LNCAP (cell line): Measurements from ENCODE around the gene SERPINE2.

ENCODE experiments used
- TF ChIP-seq, protein P1 (sequence below): fragments of 450-650 bp; IDR thresholded peaks from 2 replicates; pipeline ENCODE4 v1.5.1; 2017; ENCODE audit warnings: mild to moderate bottlenecking

Gene SERPINE2

DNA sequence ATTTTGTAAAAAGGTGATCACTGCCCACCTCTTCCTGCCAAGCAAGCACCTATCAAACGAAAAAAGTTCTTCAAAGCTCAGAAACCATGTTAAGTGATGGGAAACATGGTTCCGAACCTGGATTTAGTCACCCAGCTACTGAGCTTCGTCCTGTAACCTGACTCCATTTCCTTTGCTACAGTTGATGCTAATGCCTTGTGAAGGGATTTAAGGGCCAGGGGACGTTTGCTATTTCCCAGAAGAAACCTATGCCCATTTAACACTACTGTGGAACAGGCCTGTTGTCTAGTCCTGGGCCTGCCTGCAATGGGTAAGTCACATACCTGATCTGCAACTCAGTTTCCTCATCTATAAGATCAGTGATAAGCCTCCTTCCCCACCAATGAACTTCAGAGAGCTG lies 14.8 kb downstream of the SERPINE2 start:
- TF ChIP-seq, protein P1, sequence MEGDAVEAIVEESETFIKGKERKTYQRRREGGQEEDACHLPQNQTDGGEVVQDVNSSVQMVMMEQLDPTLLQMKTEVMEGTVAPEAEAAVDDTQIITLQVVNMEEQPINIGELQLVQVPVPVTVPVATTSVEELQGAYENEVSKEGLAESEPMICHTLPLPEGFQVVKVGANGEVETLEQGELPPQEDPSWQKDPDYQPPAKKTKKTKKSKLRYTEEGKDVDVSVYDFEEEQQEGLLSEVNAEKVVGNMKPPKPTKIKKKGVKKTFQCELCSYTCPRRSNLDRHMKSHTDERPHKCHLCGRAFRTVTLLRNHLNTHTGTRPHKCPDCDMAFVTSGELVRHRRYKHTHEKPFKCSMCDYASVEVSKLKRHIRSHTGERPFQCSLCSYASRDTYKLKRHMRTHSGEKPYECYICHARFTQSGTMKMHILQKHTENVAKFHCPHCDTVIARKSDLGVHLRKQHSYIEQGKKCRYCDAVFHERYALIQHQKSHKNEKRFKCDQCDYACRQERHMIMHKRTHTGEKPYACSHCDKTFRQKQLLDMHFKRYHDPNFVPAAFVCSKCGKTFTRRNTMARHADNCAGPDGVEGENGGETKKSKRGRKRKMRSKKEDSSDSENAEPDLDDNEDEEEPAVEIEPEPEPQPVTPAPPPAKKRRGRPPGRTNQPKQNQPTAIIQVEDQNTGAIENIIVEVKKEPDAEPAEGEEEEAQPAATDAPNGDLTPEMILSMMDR, result no peak

DNA sequence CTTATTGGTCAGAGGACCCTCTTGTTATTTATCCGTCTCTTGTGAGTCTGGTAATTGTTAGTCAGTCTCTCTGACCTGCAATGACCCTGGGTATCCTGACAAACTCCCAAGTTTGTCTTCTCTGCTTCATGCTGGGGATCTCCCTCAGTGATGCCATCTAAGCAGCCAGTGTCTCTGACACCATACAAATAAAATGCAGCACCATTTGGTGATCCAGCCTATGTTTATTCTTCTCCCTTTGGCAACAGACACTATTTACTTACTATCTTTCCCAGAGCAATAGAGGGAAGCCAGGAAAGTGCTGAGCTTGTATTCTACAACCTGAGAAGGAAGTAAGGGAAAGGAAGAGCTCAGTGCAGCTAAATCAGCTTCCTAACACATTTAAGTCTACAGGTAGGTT lies 15.9 kb downstream of the SERPINE2 start:
- TF ChIP-seq, protein P1, result no peak

- TF ChIP-seq, protein P1, result no peak
These were observed 16.6 kb downstream of the SERPINE2 start for GRCh38 chr2:224022486-224022885.

GRCh38 chr2:224020523-224020922 lies 18.6 kb downstream of the SERPINE2 start:
- TF ChIP-seq, protein P1, result no peak

- TF ChIP-seq, protein P1, result no peak
These were observed 21.1 kb downstream of the SERPINE2 start for GRCh38 chr2:224017957-224018356.

DNA sequence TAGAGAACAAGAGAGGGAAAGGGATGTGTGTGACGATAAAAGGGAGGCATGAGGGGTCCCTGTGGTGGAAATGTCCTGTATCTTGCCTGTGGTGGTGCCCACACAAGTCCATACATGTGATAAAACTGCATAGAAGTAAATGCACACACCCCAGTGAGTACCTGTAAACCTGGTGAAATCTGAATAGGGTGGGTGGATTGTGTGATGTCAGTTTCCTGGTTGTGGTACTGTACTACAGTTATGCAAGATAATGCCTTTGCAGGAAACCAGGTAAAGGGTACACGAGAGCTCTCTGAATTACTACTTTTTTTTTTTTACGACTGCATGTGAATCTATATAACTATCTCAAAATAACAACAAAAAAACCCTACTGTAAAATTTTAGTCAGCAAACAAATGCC lies 22.1 kb downstream of the SERPINE2 start:
- TF ChIP-seq, protein P1, result no peak

- TF ChIP-seq, protein P1, result no peak
These were observed 24.8 kb downstream of the SERPINE2 start for GRCh38 chr2:224014336-224014735.

DNA sequence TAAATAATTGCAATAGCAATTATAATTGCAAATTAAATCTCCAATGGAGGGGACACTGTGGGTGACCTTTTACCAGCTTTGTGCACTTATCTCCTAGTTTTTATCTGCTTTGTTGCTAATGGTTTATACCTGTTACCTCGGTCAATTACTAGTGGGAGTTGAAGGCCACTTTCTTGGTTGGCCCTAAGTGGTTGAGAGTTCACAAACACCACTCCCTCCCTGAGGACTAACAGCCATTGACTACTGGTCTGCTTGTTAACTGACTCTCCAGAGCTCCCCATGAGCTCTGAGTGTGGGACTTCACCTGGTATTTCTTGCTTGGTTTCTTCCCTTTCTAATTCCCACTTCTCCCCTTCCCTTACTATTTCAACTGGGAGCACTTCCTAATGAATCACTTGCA lies 27.2 kb downstream of the SERPINE2 start:
- TF ChIP-seq, protein P1, result no peak
